HepG2 (cell line): ENCODE measurements around the gene TXNIP. TPM values are rescaled to one million over a fixed set of nuclear protein-coding genes. Genes with fewer than 3 reads are reported as not detected.

Experiments
- CEBPB ChIP-seq: IDR thresholded peaks from 2 replicates; pipeline ENCODE4 v1.6.1; 2011; ENCODE audit warnings: low read depth, low read length, improper control_type of control experiment, borderline replicate concordance
- FUBP1 ChIP-seq: sonication (generic); formaldehyde crosslinking; IDR thresholded peaks from 2 replicates; pipeline ENCODE4 v1.5.1; 2020; ENCODE audit warnings: missing genetic modification reagents, mild to moderate bottlenecking, borderline replicate concordance
- HNRNPLL ChIP-seq: fragments of 200-400 bp; formaldehyde crosslinking; IDR thresholded peaks from 2 replicates; pipeline ENCODE4 v1.6.1; 2017; ENCODE audit warnings: mild to moderate bottlenecking, low read depth, low read length; ENCODE audit not compliant: poor library complexity, severe bottlenecking
- MED8 ChIP-seq: sonication (generic); formaldehyde crosslinking; IDR thresholded peaks from 2 replicates; pipeline ENCODE4 v1.8.1; 2023; ENCODE audit warnings: mild to moderate bottlenecking, missing genetic modification reagents; ENCODE audit not compliant: insufficient replicate concordance
- MYPOP ChIP-seq: sonication (generic); formaldehyde crosslinking; IDR thresholded peaks from 2 replicates; pipeline ENCODE4 v1.8.1; 2023; ENCODE audit warnings: mild to moderate bottlenecking, moderate library complexity, missing genetic modification reagents
- NONO ChIP-seq, 2 experiments: fragments of 450-650 bp in 1 of 2; sonication (generic) in 1 of 2; formaldehyde crosslinking in 1 of 2; IDR thresholded peaks in 1 of 2; conservative IDR thresholded peaks in 1 of 2; 2 replicates each; pipeline versions ENCODE4 v1.6.1 to v1.8.0; 2017 to 2022; ENCODE audit warnings: mild to moderate bottlenecking in 1 of 2, missing genetic modification reagents in 1 of 2, moderate library complexity in 1 of 2
- PAX8 ChIP-seq: sonication (generic); formaldehyde crosslinking; IDR thresholded peaks from 2 replicates; pipeline ENCODE4 v1.8.0; 2022; ENCODE audit warnings: mild to moderate bottlenecking, missing genetic modification reagents, borderline replicate concordance
- PCBP1 ChIP-seq: fragments of 200-400 bp; formaldehyde crosslinking; IDR thresholded peaks from 2 replicates; pipeline ENCODE4 v1.6.1; 2017; ENCODE audit warnings: mild to moderate bottlenecking, low read depth, low read length, borderline replicate concordance
- PHF5A ChIP-seq: IDR thresholded peaks from one replicate; pipeline ENCODE4 v1.6.1; 2018; ENCODE audit warnings: low read depth, missing genetic modification reagents; ENCODE audit not compliant: unreplicated experiment
- RNF2 ChIP-seq: fragments of 450-650 bp; conservative IDR thresholded peaks from 2 replicates; pipeline ENCODE4 v1.6.1; 2016; ENCODE audit warnings: low read depth
- SRY ChIP-seq: sonication (generic); formaldehyde crosslinking; IDR thresholded peaks from 2 replicates; pipeline ENCODE4 v1.8.0; 2022; ENCODE audit warnings: mild to moderate bottlenecking, missing genetic modification reagents
- U2AF1 ChIP-seq: fragments of 200-400 bp; formaldehyde crosslinking; optimal IDR thresholded peaks from 2 replicates; pipeline ENCODE3; 2017; ENCODE audit warnings: mild to moderate bottlenecking, low read depth, low read length
- ZBTB42 ChIP-seq: sonication (generic); formaldehyde crosslinking; IDR thresholded peaks from 2 replicates; pipeline ENCODE4 v1.5.0; 2020; ENCODE audit warnings: mild to moderate bottlenecking, missing genetic modification reagents
- ZFX ChIP-seq: sonication (generic); formaldehyde crosslinking; IDR thresholded peaks from 2 replicates; pipeline ENCODE4 v1.4.0; 2020; ENCODE audit warnings: mild to moderate bottlenecking, low read depth, missing genetic modification reagents, moderate library complexity
- ZNF800 ChIP-seq: sonication (generic); formaldehyde crosslinking; IDR thresholded peaks from 2 replicates; pipeline ENCODE4 v1.4.0; 2020; ENCODE audit warnings: missing genetic modification reagents
- ZSCAN22 ChIP-seq: sonication (generic); formaldehyde crosslinking; IDR thresholded peaks from 2 replicates; pipeline ENCODE4 v1.4.0; 2020; ENCODE audit warnings: mild to moderate bottlenecking, missing genetic modification reagents
- polyA plus RNA-seq, 8 experiments: library from polyadenylated mRNA; depleted of rRNA in 3 of 8; stranded (reverse) in 7 of 8; unstranded in 1 of 8; fragments of >200 nt; fragmentation: Illumina TruSeq in 4 of 8; extraction: Trizol in 4 of 8; gene quantifications; 2 replicates each; pipeline versions ENCODE4 v1.2.1 to v1.2.3, GENCODE V29; 2011 to 2016; ENCODE audit warnings: low read depth in 4 of 8, missing spikeins in 1 of 8, mixed read lengths in 1 of 8; ENCODE audit not compliant: insufficient read depth in 1 of 8
- total RNA-seq, 5 experiments: library from RNA; depleted of rRNA; stranded (reverse); fragments of >200 nt; fragmentation: Illumina TruSeq; extraction: Trizol; gene quantifications; 2 replicates each; pipeline ENCODE4 v1.2.3, GENCODE V29; 2016; ENCODE audit warnings: low read depth in 1 of 5
- TF ChIP-seq, protein P1 (sequence below): sonication (generic); formaldehyde crosslinking; IDR thresholded peaks from 2 replicates; pipeline ENCODE4 v1.5.1; 2020; ENCODE audit warnings: mild to moderate bottlenecking, missing genetic modification reagents, moderate library complexity

Gene TXNIP
- total and polyA plus RNA-seq, 2 of the 13 experiments (the other 11 are each of a cell fraction or from before 2014, with no cell fraction given), result 24.4 to 237 TPM

- TF ChIP-seq ZFX, result peak; percentile 36; the same call in 1 of the 2 replicates
- no peak for TF ChIP-seq U2AF1
- TF ChIP-seq ZSCAN22 (CRISPR knock-in tag), result no peak
- TF ChIP-seq MYPOP (CRISPR knock-in tag), result peak; percentile 58; the same call in 1 of the 2 replicates
- TF ChIP-seq ZBTB42 (CRISPR knock-in tag), result no peak
- no peak for TF ChIP-seq PHF5A (CRISPR knock-in tag)
- TF ChIP-seq FUBP1 (CRISPR knock-in tag), result no peak
- TF ChIP-seq RNF2, result no peak
- TF ChIP-seq CEBPB, result no peak
- no peak for TF ChIP-seq SRY
- 0 out of 2 replicates have a peak, but pooled peaks have one; percentile 26 for TF ChIP-seq PAX8 (CRISPR knock-in tag)
- TF ChIP-seq MED8 (CRISPR knock-in tag), result no peak
- TF ChIP-seq ZNF800 (CRISPR knock-in tag), result peak; percentile 45; the same call in 1 of the 2 replicates
- TF ChIP-seq PCBP1, result no peak
- TF ChIP-seq NONO (IDR thresholded peaks at IDR 0.05), result no peak
- no peak for TF ChIP-seq NONO (CRISPR knock-in tag; conservative IDR thresholded peaks at IDR 0.05)
- TF ChIP-seq HNRNPLL, result peak; percentile 92
- TF ChIP-seq, protein P1, sequence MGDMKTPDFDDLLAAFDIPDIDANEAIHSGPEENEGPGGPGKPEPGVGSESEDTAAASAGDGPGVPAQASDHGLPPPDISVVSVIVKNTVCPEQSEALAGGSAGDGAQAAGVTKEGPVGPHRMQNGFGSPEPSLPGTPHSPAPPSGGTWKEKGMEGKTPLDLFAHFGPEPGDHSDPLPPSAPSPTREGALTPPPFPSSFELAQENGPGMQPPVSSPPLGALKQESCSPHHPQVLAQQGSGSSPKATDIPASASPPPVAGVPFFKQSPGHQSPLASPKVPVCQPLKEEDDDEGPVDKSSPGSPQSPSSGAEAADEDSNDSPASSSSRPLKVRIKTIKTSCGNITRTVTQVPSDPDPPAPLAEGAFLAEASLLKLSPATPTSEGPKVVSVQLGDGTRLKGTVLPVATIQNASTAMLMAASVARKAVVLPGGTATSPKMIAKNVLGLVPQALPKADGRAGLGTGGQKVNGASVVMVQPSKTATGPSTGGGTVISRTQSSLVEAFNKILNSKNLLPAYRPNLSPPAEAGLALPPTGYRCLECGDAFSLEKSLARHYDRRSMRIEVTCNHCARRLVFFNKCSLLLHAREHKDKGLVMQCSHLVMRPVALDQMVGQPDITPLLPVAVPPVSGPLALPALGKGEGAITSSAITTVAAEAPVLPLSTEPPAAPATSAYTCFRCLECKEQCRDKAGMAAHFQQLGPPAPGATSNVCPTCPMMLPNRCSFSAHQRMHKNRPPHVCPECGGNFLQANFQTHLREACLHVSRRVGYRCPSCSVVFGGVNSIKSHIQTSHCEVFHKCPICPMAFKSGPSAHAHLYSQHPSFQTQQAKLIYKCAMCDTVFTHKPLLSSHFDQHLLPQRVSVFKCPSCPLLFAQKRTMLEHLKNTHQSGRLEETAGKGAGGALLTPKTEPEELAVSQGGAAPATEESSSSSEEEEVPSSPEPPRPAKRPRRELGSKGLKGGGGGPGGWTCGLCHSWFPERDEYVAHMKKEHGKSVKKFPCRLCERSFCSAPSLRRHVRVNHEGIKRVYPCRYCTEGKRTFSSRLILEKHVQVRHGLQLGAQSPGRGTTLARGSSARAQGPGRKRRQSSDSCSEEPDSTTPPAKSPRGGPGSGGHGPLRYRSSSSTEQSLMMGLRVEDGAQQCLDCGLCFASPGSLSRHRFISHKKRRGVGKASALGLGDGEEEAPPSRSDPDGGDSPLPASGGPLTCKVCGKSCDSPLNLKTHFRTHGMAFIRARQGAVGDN (CRISPR knock-in tag), result peak; percentile 62
These were observed 34.8 kb downstream of the TXNIP start (continued) for GRCh38 chr1:145961425-145962156.
